HepG2 (cell line): ENCODE measurements around the gene GPR31.

Experiments
- CEBPZ ChIP-seq: IDR thresholded peaks from 2 replicates; pipeline ENCODE4 v1.6.1; 2012; ENCODE audit warnings: low read length, improper control_type of control experiment
- HNRNPUL1 ChIP-seq: fragments of 200-400 bp; formaldehyde crosslinking; IDR thresholded peaks from 2 replicates; pipeline ENCODE4 v1.6.1; 2017; ENCODE audit warnings: low read depth, mild to moderate bottlenecking, low read length, moderate library complexity

GRCh38 chr6:167116109-167116837 is 41.5 kb downstream of the GPR31 start:
- TF ChIP-seq HNRNPUL1 = no peak
- no peak for TF ChIP-seq CEBPZ
